ENCODE data around the gene CATSPERE.
"Not testable (repeated sequence)": the region's sequence is repeated elsewhere in the genome, so short reads cannot be mapped to it uniquely, and the experiment has no call there.

CATSPERE gene

GRCh38 chr1:244666672-244667418 lies 205.8 kb downstream of the CATSPERE start:
- DNase-seq (ENCODE audit: low spot score), result not testable (repeated sequence)

GRCh38 chr1:244667797-244668196 lies 206.7 kb downstream of the CATSPERE start:
- DNase-seq (ENCODE audit: low spot score), result no peak

- DNase-seq (ENCODE audit: low spot score), result no peak
Observed at GRCh38 chr1:244672946-244673682, 212.0 kb downstream of the CATSPERE start.

- no peak for DNase-seq (ENCODE audit: low spot score)
Observed at GRCh38 chr1:244674446-244674845, 213.4 kb downstream of the CATSPERE start.

GRCh38 chr1:244675167-244675566 lies 214.1 kb downstream of the CATSPERE start:
- no peak for DNase-seq (ENCODE audit: low spot score)

GRCh38 chr1:244678697-244679096 lies 217.6 kb downstream of the CATSPERE start:
- no peak for DNase-seq (ENCODE audit: low spot score)

- DNase-seq (ENCODE audit: low spot score), result no peak
Observed at GRCh38 chr1:244680667-244681066, 219.6 kb downstream of the CATSPERE start.

GRCh38 chr1:244682087-244682486 lies 221.0 kb downstream of the CATSPERE start:
- DNase-seq (ENCODE audit: low spot score), result not testable (repeated sequence)

Measured in SW480 (cell line).